ENCODE data around the gene SCN4B.

- TF ChIP-seq ZNF70 (CRISPR knock-in tag; IDR thresholded peaks at IDR 0.05) (no peak), ZFP30 (CRISPR knock-in tag; IDR thresholded peaks at IDR 0.05) (no peak), PATZ1 (CRISPR knock-in tag; IDR thresholded peaks at IDR 0.05; ENCODE audit: borderline replicate concordance) (no peak), TSHZ2 (CRISPR knock-in tag; IDR thresholded peaks at IDR 0.05) (no peak), ZFP3 (CRISPR knock-in tag; IDR thresholded peaks at IDR 0.05) (no peak)
Observed at GRCh38 chr11:118090545-118091162, 62.0 kb downstream of the SCN4B start.

Measured in SK-N-SH treated with all-trans-retinoic acid at 6 μM for 48 hours (cell line).